ENCODE data around the gene S100A5. TPM values are rescaled to one million over a fixed set of nuclear protein-coding genes. Genes with fewer than 3 reads are reported as not detected.

Gene S100A5
- total RNA-seq, 1 experiment from 2014 or later = 6.0 TPM

- H3K4me1 ChIP-seq (ENCODE audit: control insufficient read depth in 1 of 2, insufficient read depth in 2 of 2, low read length in 2 of 2) = peaks cover 17 to 58% of the 10 kb centered on the region in 2 experiments
- no peaks in the 10 kb centered on the region for H4K20me1 ChIP-seq (ENCODE audit: insufficient read depth)
- peak; percentile 52; the same call in 1 of the 2 replicates for TF ChIP-seq ZFX (IDR thresholded peaks at IDR 0.05)
- TF ChIP-seq RAD21 (IDR thresholded peaks at IDR 0.05; ENCODE audit: low read depth) = no peak
- TF ChIP-seq, protein P1, sequence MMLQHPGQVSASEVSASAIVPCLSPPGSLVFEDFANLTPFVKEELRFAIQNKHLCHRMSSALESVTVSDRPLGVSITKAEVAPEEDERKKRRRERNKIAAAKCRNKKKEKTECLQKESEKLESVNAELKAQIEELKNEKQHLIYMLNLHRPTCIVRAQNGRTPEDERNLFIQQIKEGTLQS (IDR thresholded peaks at IDR 0.05) = no peak
- peak; percentile 76 for TF ChIP-seq FOSL1 (IDR thresholded peaks at IDR 0.05; ENCODE audit: low read depth)
- TF ChIP-seq, protein P2, sequence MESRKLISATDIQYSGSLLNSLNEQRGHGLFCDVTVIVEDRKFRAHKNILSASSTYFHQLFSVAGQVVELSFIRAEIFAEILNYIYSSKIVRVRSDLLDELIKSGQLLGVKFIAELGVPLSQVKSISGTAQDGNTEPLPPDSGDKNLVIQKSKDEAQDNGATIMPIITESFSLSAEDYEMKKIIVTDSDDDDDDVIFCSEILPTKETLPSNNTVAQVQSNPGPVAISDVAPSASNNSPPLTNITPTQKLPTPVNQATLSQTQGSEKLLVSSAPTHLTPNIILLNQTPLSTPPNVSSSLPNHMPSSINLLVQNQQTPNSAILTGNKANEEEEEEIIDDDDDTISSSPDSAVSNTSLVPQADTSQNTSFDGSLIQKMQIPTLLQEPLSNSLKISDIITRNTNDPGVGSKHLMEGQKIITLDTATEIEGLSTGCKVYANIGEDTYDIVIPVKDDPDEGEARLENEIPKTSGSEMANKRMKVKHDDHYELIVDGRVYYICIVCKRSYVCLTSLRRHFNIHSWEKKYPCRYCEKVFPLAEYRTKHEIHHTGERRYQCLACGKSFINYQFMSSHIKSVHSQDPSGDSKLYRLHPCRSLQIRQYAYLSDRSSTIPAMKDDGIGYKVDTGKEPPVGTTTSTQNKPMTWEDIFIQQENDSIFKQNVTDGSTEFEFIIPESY (IDR thresholded peaks at IDR 0.05; ENCODE audit: extremely low read depth, insufficient replicate concordance, low read length) = no peak
- no peak for TF ChIP-seq EZH2phosphoT487 (IDR thresholded peaks at IDR 0.05; ENCODE audit: borderline replicate concordance)
- TF ChIP-seq EZH2 (IDR thresholded peaks at IDR 0.05) = no peak
- TF ChIP-seq, protein P3, sequence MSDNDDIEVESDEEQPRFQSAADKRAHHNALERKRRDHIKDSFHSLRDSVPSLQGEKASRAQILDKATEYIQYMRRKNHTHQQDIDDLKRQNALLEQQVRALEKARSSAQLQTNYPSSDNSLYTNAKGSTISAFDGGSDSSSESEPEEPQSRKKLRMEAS (IDR thresholded peaks at IDR 0.05) = peak; percentile 51; the same call in 1 of the 2 replicates
- no peak for TF ChIP-seq ZNF274 (IDR thresholded peaks at IDR 0.05; ENCODE audit: low read depth, low read length)
- TF ChIP-seq POLR2AphosphoS5 (IDR thresholded peaks at IDR 0.05; ENCODE audit: low read depth, low read length) = peak; percentile 49
- TF ChIP-seq SP1 (IDR thresholded peaks at IDR 0.05; ENCODE audit: low read depth) = peak; percentile 71
- TF ChIP-seq CBX3 (IDR thresholded peaks at IDR 0.05; ENCODE audit: low read depth) = 0 out of 2 replicates have a peak, but pooled peaks have one; percentile 63
- TF ChIP-seq ELF1 (IDR thresholded peaks at IDR 0.05; ENCODE audit: borderline replicate concordance, low read depth) = no peak
- DNase-seq (ENCODE audit: low read depth, low spot score) (no peak), ATAC-seq (peak; percentile 50)
- no peaks in the 10 kb centered on the region for H3K9me3 ChIP-seq (ENCODE audit: control insufficient read depth in 1 of 2, insufficient read depth in 1 of 2, low read depth in 1 of 2, low read length in 2 of 2)
- H3K79me2 ChIP-seq (ENCODE audit: insufficient read depth, low read length) = no peaks in the 10 kb centered on the region
- peak overlapping the region; percentile 47 for H3K9ac ChIP-seq (ENCODE audit: low read length)
- H3K27me3 ChIP-seq (ENCODE audit: insufficient read depth, low read length) = no peaks in the 10 kb centered on the region
- no peaks in the 10 kb centered on the region for H3K36me3 ChIP-seq (ENCODE audit: control insufficient read depth in 1 of 2, insufficient read depth in 2 of 2, low read length in 2 of 2)
- H3K4me2 ChIP-seq (ENCODE audit: low read length) = peak overlapping the region; percentile 65
- CTCF ChIA-PET = interaction anchor here (0.8 to 1.8 kb wide), 5 partner anchors 9 to 154 kb away, joined by 3 to 4 read pairs (median 4); partner anchors contain the start of gene S100A13
- RAD21 ChIA-PET (ENCODE audit: low non-redundant PET in 1 of 2, low total read pairs in 2 of 2, uncharacterized antibody in 2 of 2, unreplicated experiment in 2 of 2) = interaction anchor here in 1 of 2 experiments (0.9 kb wide), 1 partner anchor 61 kb away, joined by 3 read pairs; no protein-coding TSS in a partner anchor
- POLR2A ChIA-PET = interaction anchor here (1.3 to 1.5 kb wide), 3 partner anchors 45 to 221 kb away, joined by 3 to 4 read pairs (median 3); partner anchors contain the start of gene INTS3
- no peak overlapping the region for H2AFZ ChIP-seq (ENCODE audit: low read depth, low read length, poor library complexity, severe bottlenecking)
- peak overlapping the region; percentile 23 for H3K27ac ChIP-seq (ENCODE audit: low read depth, low read length)
- intact Hi-C loops (cut with micrococcal nuclease) = loop anchor here (5.0 kb wide), 1 partner anchor 480 kb away; the partner anchor contains the start of gene RAB13
- no peaks in the 10 kb centered on the region for H3K9me2 ChIP-seq (ENCODE audit: insufficient read depth)
- H3K4me3 ChIP-seq (replicated peaks in 1 of 2; ENCODE audit: low read depth in 1 of 2, low read length in 2 of 2) = peak overlapping the region in 1 of 2 experiments; percentile 28; a peak in 1 of 4 replicates
- BruUV-seq (replicated peaks) = no TSS peak
These were observed 33.8 kb downstream of the S100A5 start for GRCh38 chr1:153506831-153507413.
